Measurements from ENCODE around the gene UTP3.

GRCh38 chr4:70706044-70706461 lies 17.7 kb downstream of the UTP3 start:
- TF ChIP-seq CTCF (IDR thresholded peaks at IDR 0.05) (no peak), POLR2A (IDR thresholded peaks at IDR 0.05) (no peak)
